BJ (cell line): ENCODE results near the gene C15orf39. TPM values are rescaled to one million over a fixed set of nuclear protein-coding genes. Genes with fewer than 3 reads are reported as not detected.
"Not testable (repeated sequence)": the region's sequence is repeated elsewhere in the genome, so short reads cannot be mapped to it uniquely, and the experiment has no call there.

Experiments used
- CTCF ChIA-PET: fragments of 350-600 bp; formaldehyde crosslinking; extraction: SDS; loops from one replicate; lab custom pipeline; 2021; ENCODE audit warnings: antibody characterized with exemption, inconsistent platforms; lab: Yijun Ruan, JAX
- POLR2A ChIA-PET: fragments of 300-600 bp; sonication (Branson Sonifier 250); formaldehyde crosslinking; extraction: SDS; loops from one replicate; lab custom pipeline; 2021; ENCODE audit warnings: antibody characterized with exemption; lab: Charles Lee
- DNase-seq: peaks from one replicate; pipeline ENCODE4 v3.0.0-alpha.2; 2011; ENCODE audit warnings: low read depth
- H3K27me3 ChIP-seq: 2 replicates; pipeline ENCODE4 v1.6.0; 2011; ENCODE audit warnings: low read length; ENCODE audit not compliant: control insufficient read depth, insufficient read depth
- H3K36me3 ChIP-seq: 2 replicates; pipeline ENCODE4 v1.5.1; 2011; ENCODE audit warnings: low read length; ENCODE audit not compliant: control insufficient read depth, insufficient read depth
- H3K4me3 ChIP-seq: 2 replicates; pipeline ENCODE4 v1.5.1; 2011; ENCODE audit warnings: low read depth, mild to moderate bottlenecking, control low read depth, low read length
- polyA plus RNA-seq: library from polyadenylated mRNA; depleted of rRNA; stranded (reverse); fragments of >200 nt; gene quantifications from 2 replicates; pipeline ENCODE4 v1.2.3, GENCODE V29; 2011
- TF ChIP-seq, protein P1 (sequence below): IDR thresholded peaks from 2 replicates; pipeline ENCODE4 v1.5.1; 2011; ENCODE audit warnings: low read depth, mild to moderate bottlenecking, control low read depth, inconsistent platforms, low read length, moderate library complexity; ENCODE audit not compliant: insufficient read depth

The C15orf39 gene
- polyA plus RNA-seq, 1 experiment, result 4.5 TPM

DNA sequence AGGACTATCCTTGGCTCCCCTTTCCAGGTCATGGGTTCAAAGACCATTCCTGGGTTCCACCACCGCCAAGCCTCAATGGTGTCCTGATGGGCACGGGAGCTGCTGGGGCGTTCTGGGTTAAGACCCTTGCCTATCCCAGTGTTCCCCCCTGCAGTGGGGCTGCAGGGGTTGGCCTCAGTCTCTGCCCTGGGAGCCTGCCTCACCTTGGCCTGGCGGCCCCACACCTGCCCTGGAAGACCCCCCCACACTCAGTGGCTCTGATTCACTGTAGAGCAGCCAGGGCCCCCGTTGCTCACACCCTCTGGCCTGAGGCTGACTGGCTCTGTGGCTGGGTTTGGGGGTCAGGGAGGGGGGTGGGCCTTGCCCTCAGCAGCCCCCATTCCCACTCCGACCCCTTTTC, 22.0 kb downstream of the C15orf39 start:
- TF ChIP-seq, protein P1, sequence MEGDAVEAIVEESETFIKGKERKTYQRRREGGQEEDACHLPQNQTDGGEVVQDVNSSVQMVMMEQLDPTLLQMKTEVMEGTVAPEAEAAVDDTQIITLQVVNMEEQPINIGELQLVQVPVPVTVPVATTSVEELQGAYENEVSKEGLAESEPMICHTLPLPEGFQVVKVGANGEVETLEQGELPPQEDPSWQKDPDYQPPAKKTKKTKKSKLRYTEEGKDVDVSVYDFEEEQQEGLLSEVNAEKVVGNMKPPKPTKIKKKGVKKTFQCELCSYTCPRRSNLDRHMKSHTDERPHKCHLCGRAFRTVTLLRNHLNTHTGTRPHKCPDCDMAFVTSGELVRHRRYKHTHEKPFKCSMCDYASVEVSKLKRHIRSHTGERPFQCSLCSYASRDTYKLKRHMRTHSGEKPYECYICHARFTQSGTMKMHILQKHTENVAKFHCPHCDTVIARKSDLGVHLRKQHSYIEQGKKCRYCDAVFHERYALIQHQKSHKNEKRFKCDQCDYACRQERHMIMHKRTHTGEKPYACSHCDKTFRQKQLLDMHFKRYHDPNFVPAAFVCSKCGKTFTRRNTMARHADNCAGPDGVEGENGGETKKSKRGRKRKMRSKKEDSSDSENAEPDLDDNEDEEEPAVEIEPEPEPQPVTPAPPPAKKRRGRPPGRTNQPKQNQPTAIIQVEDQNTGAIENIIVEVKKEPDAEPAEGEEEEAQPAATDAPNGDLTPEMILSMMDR, result no peak
- CTCF ChIA-PET, result no interaction called here
- POLR2A ChIA-PET, result no interaction called here
- Histone ChIP-seq H3K4me3 (no peak overlapping the region), H3K27me3 (peaks cover 6% of the 10 kb centered on the region), H3K36me3 (no peaks in the 10 kb centered on the region)
- no peak for DNase-seq

DNA sequence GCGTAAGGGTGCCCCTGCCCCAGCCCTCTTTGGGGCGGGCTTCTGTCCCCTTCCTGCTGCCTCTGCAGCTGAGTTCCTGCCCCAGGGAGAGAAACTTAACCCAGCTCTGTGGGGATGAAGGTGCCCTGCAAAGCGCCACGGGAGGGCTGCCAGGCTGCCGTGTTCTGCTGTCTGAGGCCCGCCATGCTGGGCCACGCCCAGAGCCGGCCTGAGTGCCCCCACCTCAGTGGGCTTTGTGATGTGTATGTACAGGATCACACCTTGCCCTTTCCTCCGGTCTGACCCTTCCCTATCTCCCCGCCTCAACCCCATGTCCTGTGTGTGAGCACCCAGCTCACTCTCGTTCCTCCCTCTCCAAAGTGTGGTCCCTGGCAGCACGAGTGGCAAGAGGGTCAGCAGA, 22.6 kb downstream of the C15orf39 start:
- TF ChIP-seq, protein P1, result no peak
- ChIA-PET POLR2A (no interaction called here), CTCF (no interaction called here)
- peaks cover 6% of the 10 kb centered on the region for H3K27me3 ChIP-seq
- no peak overlapping the region for H3K4me3 ChIP-seq
- no peak for DNase-seq
- H3K36me3 ChIP-seq, result no peaks in the 10 kb centered on the region

DNA sequence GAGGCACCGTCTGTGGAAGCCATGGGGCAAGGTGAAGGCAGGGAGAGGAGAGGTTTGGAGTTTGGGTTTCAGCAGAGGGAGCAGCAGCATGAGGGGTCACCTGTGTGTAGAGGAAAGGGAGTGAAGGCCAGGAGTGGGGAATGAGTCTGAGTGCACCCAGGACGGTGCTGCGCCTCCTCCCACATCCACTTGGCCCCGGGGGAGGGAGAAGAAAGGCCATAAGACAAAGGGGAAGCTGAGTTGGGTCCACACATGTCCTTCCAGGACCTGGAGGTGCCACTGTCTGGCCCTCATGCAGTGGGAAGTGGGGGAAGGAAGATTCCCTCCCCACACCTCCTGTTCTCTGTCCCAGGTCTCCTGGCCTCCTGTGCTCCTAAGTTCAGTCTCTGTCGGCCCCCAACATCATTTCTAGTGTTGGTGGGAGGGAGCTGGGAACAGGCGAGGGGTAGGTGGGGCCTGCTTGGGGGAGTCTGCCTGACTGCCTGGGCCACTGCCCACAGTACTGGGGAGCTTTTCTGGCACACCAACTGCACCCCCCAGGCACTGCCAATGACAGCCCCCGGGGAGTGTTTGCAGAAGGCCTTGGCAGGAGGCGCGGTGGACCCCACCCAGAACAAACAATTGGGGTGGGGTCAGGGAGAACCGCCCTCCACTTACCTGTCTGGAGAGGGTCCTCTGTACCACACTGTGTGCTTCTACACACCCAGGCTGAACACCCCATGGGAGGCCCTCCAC, 23.6 kb downstream of the C15orf39 start:
- POLR2A ChIA-PET, H3K4me3 ChIP-seq, H3K36me3 ChIP-seq, H3K27me3 ChIP-seq, DNase-seq: not testable (repeated sequence)
- CTCF ChIA-PET, result interaction anchor here (1.1 kb wide), 1 partner anchor 19 kb away, joined by 3 read pairs; no protein-coding TSS in a partner anchor

DNA sequence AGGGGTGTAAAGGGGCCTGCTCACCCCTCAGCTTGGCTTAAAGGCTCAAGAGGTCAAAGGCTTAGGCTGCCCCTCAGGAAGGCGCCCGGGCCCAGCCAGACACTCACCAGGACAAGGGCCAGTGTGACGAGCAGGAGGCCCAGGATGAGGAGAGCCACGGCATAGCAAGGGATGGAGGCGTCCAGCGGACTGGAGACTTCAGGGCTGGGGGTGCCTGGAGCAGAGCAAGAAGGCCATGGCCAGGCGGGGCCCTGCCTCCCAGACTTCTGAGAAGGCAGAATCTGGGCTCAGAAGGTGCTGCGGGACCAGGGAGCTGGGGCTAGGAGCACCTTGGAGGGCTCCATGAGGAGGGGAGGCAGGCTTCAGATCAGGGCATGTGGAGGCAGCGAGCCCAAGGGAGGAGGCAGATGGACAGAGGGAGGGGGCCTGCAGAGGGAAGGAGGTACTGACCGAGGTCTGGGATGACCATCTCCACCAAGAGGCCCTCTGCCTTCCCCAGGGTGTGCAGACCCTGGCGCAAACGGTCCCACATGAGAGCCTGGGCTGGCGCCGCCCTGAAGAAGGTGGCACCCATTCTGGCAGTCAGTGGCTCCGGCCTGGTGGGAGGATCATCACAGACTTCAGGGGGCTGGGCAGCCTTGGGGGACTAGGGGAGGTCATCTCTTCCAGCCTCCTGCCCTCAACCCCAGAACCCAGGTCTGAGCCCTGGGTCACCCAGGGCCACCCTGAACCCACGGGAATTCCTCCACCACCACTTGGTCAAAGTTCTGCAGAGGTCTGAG, 24.5 kb downstream of the C15orf39 start:
- peaks cover 6% of the 10 kb centered on the region for H3K27me3 ChIP-seq
- H3K36me3 ChIP-seq, result no peaks in the 10 kb centered on the region
- POLR2A ChIA-PET, result no interaction called here
- CTCF ChIA-PET, result interaction anchor here (1.1 kb wide), 1 partner anchor 20 kb away, joined by 3 read pairs; no protein-coding TSS in a partner anchor
- DNase-seq, result no peak
- TF ChIP-seq, protein P1, result no peak
- no peak overlapping the region for H3K4me3 ChIP-seq

DNA sequence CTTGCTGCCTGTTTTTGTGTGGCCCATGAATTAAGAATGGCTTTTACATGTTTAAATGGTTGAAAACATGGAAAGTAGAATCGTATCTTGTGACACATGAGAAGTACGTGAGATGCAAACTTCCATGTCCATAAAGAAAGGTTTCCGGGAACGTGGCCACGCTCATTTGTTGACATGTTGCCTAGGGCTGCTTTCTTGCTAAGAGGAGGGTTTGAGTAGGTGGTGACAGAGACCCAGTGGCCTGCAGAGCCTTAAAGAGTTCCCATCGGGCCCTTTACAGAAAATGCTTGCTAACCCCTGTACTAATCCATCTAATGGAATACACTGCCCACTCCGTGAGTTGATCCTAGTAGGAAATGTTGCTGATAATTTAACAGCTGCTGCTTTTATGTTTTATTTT, 25.4 kb downstream of the C15orf39 start:
- H3K36me3 ChIP-seq, DNase-seq, H3K4me3 ChIP-seq, CTCF ChIA-PET, POLR2A ChIA-PET, H3K27me3 ChIP-seq: not testable (repeated sequence)

DNA sequence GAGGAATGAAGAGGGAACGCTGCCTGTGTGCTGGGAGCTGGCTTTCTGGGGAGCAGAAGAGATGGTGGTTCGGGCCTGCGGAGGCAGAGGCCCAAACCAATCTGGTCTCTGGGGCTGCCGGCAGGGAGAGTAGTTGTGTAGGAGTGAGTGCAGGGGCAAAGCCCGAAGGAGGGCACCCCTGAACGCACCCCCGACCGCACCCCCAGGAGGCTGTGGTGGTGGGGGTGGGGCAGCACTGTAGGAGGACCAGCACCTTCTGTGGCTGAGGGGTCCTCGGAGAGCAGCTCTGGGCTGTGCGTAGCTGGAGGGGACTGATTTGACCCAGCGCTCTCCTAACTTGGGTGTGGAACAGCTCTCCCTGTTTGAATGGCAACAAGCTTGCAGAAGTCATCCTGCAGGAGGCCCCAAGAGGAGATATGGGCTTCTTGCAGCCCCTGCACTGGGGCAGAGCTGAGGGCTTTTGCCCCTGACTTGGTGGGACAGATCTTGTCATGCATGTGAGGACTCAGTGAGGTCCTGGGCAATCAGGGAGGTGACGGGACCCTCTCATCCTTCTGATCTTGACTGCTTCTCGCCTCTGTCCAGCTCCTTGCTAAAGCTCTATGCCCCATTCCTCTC, 26.1 kb downstream of the C15orf39 start:
- POLR2A ChIA-PET, result no interaction called here
- DNase-seq, result no peak
- CTCF ChIA-PET, result no interaction called here
- peaks cover 6% of the 10 kb centered on the region for H3K27me3 ChIP-seq
- no peak overlapping the region for H3K4me3 ChIP-seq
- no peaks in the 10 kb centered on the region for H3K36me3 ChIP-seq
- TF ChIP-seq, protein P1, result no peak
